Body of pancreas (tissue), 4 donors: ENCODE results near the gene ARHGEF11.

ENCODE experiments used
- CTCF ChIP-seq, 7 experiments: fragments of 450-650 bp in 4 of 7; fragments of 200-600 bp in 3 of 7; sonication (generic) in 3 of 7; IDR thresholded peaks; one replicate each; pipeline ENCODE4 v1.5.1; 2016 to 2019; ENCODE audit warnings: antibody characterized with exemption in 7 of 7
- POLR2A ChIP-seq, 3 donors: fragments of 450-650 bp; IDR thresholded peaks; one replicate each; pipeline ENCODE4 v1.6.1; 2016; ENCODE audit warnings: antibody characterized with exemption in 3 of 3, mild to moderate bottlenecking in 2 of 3

GRCh38 chr1:156903328-156904091, 142.0 kb downstream of the ARHGEF11 start:
- no peak for TF ChIP-seq CTCF (IDR thresholded peaks at IDR 0.05)
- no peak for TF ChIP-seq POLR2A (IDR thresholded peaks at IDR 0.05)
